GM10847 (cell line): Measurements from ENCODE around the gene ETDB.
"Not testable (repeated sequence)": the region's sequence is repeated elsewhere in the genome, so short reads cannot be mapped to it uniquely, and the experiment has no call there.

Source experiments
- POLR2A ChIP-seq: IDR thresholded peaks from 2 replicates; pipeline ENCODE4 v1.6.1; 2011; ENCODE audit not compliant: insufficient read length; ENCODE audit errors: extremely low read depth

The ETDB gene

DNA sequence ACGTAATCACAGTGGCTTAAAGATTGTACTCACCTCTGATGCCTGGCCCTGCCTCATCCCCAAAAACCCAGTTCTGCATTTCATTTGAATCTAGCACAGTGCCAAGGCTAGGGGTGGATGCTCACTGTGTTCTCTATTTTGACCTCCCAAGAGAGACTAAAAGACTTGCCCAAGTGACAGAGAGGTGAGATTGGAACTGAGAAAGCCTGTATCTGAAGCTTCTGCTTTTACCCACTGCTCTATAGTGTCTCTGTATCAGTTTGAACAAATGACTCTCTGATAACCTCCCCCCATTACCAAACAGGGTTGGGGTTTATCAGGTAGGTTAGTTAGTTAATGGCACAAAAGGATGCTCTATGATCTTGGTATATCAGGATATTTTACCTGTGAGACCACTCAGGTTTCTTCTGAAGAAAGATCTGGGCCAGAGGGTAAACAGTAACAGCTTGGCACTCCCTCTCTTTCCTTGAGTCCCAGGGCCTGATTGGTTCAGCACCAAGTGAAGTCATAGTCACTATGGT lies at the start of gene ETDB:
ETDB (minus strand) TSS at position 471 of the 521 bp plus-strand sequence. CDS start 1,265 bp downstream, outside the sequence.
- not testable (repeated sequence) for TF ChIP-seq POLR2A

DNA sequence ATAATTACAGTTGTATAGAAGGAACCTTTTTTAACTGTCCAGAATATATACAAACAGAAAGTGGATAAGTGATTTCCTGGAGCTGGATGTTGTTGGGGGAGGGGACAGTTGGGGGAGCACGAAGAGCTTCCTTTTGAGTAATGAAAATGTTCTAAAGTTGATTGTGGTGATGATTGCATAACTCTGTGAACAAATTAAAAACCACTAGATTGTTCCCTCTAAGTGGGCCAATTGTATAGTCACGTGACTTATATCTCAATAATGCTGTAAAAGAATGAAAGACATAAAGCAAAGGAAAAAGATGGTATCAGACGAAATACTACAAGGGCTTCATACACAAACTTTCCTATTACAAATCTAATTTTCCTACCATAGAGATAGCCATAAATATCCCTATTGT lies 48.2 kb upstream of the ETDB start:
- TF ChIP-seq POLR2A, result no peak

DNA sequence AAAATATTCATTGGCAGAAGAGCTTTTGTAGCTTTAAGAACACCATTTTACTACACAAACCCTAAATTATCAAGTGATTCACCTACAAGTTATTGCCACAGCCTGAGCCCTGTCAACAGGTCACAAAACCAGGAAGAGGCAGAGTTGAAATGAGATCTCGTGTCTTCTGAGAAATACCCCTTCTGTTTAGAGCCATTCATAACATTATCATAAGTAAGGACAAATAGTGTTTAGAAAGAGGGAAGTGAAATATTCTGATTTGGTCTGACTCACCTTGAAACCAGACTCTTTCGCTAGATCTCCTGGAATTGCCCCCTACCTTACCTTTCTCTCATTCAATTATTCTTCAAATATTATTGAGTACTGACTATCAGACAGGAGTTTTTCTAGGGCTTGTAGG lies 5.9 kb downstream of the ETDB start:
- TF ChIP-seq POLR2A, result no peak

DNA sequence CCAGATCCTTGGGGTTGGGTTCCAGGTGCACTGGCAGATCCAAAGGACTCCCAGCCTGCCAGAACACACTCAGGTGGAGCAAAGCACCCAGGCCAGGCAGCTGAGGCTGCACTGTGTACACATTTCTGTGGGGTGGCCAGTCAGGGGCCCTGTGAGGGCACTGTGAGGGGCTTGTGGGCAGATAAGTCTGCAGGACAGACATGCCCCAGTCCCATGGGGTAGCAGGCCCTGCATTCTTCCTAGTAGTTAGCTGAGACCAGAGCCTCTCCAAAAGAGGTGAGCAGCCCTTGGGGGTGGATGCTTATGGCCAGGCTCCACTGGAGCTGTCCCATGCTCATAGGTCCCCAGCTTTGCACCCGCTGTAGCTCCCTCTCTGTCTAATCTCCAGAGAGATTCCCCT lies 7.6 kb downstream of the ETDB start:
- no peak for TF ChIP-seq POLR2A

DNA sequence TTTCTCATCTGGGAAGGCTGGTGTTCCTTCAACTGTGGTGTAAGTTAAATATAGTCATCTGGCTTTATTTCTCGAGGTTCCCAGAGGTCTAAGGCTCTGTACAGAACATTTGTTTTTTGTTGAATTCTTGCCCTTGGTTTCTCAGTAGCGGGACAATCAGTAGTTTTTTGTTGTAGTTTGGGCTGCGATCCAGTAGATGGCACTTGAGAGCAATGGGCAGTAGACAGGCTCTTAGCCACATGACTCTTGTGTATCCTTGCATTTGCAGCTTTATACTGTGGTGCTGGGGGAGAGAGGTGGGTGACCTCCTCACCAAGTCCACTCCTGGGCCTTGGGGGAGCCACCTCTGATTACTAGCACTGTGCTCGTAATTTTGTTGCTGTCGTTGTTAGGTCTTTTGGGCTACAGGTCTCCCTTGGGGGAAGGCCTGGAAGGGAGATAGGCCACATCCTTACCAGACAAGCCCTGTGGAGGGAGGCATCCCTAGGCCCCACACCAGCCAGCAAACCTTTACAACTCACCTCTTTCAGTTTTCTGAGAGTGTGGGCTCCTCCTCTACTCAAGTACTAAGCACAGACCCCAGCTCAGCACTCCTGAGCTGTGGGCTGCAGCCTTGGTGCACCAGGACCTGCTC lies 8.1 kb downstream of the ETDB start:
- TF ChIP-seq POLR2A, result no peak

DNA sequence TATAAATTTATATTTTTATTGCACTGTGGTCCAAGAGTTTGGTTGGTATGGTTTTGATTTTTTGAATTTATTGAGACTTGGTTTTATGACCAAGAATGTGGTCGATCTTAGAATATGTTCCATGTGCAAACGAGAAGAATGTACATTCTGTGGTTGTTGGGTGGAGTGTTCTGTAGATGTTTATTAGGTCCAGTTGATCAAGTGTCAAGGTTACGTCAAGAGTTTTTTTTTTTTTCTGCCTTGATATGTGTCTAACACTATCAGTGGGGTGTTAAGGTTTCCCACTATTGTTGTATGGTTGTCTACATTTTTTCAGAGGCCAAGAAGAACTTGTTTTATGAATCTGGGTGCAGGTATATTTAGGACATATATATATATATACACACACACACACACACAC lies 10.8 kb downstream of the ETDB start:
- TF ChIP-seq POLR2A, result no peak

DNA sequence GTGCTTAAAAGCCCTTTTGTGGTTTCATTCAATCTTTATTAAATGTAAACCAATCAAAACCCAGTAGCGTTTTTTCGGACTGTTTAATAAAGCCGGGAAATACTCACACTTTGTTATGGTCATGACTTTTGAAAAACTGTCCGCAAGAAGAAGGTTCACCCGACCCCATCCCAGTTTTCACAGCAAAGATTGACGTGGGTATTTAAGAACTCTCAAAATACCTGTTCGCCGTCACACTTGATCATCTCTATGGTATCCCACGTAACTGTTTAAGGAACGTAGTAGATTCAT lies 20.9 kb downstream of the ETDB start:
- no peak for TF ChIP-seq POLR2A

DNA sequence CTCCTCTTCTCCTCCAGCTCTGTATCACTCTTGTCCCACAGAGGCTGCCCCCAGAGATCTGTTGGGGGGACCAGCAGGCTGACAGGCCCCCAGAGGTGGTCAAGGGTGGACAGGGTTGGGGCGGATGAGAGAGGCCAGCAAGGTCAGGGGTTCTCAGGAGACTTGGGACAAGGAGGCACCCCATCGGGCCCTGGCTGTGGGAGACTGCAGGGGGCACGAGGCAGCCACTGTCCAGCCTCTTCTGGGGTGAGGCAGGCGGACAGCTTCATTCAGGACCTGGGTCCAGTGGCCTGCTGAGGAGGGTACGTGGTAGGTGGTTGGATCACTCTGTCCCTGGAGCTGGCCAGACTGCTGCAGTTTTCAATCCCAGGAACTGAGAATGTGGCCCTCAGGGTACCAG lies 24.6 kb downstream of the ETDB start:
- no peak for TF ChIP-seq POLR2A

DNA sequence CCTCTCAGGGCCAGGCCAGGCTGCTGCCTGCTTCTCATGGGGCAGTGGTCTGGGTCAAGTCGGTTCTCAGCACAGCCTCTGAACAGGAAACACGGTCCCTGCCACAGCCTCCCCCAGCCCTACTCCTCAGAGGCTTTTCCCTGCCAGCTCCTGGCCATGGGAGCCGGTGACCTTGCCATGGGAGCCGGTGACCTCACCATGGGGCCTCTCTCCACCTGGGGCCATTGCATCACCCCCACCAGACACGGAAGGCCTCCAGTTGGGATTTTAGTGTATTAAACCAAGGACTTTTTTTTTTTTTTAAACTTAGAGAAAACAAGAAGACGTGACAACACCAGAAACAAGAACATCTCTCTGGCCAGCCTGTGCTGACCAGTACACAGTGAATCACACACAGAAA lies 25.6 kb downstream of the ETDB start:
- TF ChIP-seq POLR2A, result no peak

DNA sequence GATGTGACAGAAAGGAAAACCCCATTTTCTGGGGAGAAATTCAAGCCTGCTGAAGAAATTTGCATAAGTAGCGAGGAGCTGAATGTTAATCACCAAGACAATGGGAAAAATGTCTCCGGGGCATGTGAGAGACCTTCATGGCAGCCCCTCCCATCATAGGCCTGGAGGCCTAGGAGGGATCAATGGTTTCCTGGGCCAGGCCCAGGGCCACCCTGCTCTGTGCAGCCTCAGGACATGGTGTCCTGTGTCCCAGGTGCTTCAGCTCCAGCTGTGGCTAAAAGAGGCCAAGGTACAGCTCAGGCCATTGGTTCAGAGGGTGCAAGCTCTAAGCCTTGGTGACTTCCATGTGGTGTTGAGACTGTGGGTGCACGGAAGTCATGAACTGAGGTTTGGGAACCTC lies 31.2 kb downstream of the ETDB start:
- TF ChIP-seq POLR2A, result no peak

DNA sequence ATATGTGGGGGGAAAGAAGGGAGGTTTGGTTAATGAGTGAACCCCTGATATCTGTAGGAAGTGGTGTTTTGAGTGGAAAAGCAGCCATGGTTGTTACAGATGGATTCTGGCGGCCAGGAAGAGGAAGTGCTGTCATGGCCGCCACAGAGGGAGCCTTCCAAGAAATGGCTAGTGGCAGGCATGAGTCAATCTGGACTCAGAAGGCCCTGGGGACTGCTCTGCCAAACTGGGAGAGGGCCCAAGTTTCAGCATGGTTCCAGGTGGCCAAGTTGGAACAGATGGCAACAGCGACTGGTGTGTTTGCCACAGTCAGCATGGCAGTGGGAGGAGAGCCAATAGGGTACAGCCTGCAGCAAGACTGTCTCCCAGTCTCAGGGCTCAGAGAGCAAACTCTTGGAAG lies 32.5 kb downstream of the ETDB start:
- no peak for TF ChIP-seq POLR2A

DNA sequence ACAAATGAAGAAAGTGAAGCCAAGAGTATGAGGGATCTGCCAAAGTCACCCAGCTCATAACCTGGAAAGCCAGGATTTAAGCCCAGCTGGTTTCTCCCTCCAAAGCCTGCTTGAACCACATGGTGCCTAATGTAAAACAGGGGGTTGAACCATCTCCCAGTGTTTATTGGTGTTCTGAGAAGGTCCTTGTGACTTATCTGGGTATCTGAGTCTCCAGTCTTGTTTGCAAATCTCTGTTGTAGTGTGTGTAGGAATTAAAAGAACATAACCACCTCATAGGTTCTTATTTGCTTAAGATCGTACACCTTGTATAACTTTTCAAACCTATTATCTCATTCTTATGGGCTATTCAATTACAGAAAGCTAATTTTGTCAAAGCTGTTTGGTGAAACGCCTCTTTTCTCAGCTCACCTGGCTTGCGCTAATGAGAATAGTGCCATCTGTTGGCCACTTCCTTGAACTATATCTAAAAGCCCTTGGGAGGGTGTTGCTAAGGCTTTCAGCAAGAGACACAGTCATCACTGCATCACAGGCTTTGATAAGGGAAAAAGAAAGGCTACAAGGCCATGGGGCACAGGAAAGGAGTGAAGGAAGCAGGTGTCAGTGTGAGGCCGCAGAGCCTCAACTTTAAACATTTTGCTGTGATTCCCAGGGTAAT lies 34.0 kb downstream of the ETDB start:
- no peak for TF ChIP-seq POLR2A

DNA sequence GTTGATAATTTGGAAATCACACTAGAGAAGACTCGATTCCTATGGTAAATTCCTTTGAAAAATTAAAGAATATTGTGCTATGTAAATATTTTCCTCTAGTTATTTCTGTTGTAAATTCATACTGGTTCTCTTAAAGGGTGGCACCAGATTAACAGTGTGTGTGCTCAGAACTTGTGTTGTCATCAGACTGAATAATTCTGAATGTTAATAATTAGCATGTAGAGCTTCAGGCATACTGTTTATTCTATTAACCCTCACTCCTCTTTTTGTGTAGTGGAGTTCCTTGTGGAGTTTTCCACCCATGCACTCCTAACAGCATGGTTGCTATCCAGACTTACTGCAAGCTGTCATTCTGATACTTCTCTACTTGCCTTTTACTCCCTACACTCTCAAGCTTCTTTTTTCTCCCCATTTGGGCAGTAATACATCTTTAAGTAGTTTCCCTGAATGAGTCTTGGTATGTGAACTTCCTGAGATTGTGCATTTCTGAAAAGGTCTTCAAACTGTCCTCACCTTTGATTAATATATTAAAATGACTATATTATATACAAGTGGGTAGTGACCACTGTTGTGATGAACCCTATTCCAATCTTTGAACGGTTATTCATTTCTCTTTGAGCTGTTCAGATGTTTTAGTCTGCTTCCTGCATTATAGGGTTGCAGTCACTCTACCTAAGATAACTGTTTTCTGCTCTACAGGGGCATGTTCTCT lies 38.5 kb downstream of the ETDB start:
- no peak for TF ChIP-seq POLR2A
